NCI-H2107 treated with DMSO at 0.1 percent for 48 hours (cell line): Measurements from ENCODE around the gene ADAMTS2.

ENCODE experiments used
- DNase-seq: peaks from one replicate; lab custom pipeline; 2025; ENCODE audit not compliant: unreplicated experiment; lab: John Stamatoyannopoulos, UW

ADAMTS2 gene

DNA sequence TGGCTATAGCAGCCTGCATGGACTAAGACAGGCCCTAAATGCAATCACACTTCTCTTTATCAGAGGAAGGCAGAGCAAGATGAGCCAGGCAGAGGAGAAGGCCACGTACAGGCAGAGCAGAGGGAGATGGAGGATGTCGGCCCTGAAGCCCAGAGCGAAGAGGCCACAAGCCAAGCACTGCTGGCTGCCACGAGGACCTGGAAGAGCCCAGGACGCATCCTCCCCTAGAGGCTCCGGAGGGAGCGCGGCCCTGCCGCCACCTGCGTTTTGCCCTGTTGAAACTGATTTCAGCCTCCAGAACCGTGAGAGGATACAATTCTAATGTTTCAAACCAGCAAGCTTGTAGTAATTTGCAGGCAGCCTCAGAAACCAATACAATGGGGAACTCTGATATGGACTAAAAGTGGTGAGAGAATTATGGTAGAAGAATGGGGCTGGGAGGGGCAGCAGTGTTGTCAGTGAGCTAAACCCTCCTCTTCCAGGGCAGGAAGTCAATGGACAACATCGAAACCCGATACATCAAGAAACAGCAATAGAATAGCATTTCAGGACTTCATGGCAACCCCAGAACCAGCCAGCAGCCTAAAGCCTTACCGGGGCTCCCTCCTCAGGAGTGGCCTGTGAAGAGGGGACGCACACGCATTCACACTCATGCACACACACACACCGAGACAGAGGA, 32.6 kb downstream of the ADAMTS2 start:
- DNase-seq, result no peak

DNA sequence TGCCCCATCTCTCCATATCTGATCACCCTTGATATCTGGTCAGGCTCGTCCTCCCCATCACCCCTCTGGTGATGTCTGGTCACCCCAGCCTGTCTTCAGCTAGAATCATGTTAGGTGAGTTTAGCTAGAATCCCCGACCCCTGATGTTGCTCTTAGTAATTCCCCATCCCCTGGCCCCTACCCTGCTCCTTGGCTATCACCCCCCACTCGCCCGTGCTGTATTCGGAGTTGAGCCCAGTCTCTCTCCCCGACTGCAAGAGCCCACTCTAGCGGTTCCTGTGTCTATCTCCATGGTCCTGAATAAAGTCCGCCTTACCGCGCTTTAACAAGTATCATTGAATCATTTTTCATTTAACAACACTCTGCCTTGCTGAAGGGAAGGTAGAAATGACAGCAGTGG, 33.7 kb downstream of the ADAMTS2 start:
- DNase-seq, result no peak

DNA sequence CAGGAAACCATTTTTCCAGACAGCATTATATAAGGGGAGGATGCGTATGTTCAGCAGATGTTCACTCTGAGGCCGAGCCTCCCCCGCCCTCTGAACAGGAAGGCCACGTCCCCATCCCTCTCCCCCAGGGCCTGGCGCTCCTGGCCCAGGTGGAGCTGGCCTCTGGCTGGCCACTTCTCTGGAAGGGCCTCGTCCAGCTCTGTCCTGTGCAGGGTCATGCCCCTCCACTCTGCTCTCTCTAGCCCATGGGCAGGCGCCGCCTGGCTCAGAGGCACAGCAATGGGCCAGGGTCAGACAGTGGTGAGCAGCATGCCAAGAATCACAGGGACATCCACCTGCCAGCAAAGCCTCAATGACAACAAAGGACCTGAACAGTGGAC, 34.2 kb downstream of the ADAMTS2 start:
- DNase-seq, result no peak

DNA sequence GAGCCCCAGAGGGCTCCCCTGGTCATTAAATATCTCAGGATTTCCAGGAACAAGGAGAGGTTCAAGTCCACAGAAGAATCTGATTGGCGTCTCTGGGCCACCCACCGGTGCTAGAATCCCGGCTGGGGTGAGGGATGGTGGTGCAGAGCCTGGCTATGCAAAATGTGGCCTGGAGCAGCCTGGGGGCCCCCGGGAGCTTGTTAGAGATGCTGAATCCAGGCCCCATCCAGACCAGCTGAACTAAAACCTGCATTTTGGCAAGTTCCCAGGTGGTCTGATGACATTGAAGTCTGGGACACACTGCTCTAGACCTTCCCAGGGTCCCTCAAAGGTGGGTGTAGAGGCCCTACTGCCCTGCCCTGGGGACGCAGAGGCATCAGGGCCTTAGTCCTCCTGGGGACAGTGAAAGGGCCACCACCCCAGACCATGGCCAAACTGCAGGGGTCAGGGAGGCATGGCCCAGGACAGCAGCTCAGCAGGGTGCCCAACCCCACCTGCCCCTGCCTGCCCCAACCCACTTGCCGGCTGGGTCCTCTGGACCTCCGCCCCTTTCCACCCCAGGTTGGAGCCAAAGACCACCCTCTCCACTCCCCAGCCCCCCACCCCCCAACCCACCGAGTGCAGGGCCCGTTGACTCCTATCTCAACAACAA, 34.7 kb downstream of the ADAMTS2 start:
- no peak for DNase-seq

DNA sequence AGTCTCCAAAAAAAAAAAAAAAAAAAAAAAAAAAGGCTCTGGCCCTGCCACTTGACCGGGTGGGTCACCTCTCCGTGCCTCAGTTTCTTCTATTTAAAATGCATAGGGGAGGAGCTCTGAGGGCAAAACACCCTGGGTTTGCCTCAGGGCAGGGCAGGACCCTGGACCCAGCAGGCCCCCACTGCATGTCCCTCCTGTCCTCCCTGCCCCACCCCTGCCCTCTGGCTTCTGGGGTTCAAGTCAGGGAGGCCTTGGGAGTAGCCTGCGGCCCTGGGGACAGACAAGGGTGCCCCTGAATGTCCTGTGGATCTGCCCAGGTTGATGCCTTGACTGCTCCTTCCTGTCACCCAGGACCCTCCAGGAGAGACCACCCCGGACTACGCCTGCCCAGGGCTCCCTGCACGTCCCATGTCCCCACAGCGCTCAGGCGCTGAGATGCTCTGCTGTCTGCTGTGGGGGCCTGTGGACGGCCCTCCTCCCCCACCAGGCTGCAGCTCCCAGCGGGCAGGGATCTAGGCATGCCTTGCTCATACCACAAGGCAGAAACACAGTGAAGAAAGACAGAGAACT, 35.4 kb downstream of the ADAMTS2 start:
- no peak for DNase-seq

DNA sequence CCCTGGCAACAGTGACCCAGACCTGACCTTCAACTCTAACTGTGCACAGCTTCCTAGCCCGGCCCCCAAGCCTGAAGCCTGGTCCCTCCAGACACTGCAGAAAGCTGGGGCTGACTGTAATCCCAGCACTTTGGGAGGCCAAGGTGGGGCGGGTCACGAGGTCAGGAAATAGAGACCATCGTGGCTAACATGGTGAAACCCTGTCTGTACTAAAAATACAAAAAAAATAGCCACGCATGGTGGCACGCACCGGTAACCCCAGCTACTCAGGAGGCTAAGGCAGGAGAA, 35.9 kb downstream of the ADAMTS2 start:
- DNase-seq, result no peak

DNA sequence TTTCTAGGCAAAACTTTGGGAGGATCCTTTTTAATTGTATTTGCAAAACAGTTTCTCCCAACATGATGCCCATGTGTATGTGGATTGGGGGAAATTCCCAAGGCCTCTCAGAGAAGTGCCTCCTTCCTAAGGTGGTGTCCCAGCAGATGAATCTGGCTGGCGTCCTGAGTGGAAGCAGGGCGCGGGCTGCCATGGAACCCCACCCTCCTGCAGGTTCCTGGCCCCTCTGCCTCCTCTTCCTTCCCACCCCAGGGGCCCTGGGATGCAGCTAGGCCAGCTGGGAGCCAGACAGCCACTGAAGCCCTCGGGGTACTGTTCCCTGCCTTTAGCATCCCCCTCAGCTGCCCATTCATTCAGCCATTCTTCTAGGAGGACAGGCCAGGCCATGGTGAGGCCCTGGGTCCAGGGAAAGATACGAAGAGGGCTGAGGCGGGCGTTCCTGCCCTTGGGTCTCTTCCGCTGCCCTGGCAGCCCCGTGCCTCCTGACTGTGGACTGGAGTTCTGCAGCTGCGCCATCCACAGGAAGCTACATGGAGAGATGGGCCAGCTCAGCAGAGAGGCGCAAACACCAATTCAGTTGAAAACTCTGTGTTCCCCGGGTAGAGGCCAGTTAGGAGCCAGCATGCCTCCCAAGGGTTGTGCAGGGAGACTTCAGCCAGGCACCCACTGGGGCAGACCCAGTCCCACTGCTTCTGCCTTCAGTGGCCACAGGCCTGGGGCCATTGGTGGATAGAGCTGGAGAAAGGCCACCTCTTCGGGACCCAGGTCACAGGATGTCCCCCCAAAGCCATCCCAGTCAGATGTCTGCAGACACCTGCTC, 36.5 kb downstream of the ADAMTS2 start:
- DNase-seq, result no peak

DNA sequence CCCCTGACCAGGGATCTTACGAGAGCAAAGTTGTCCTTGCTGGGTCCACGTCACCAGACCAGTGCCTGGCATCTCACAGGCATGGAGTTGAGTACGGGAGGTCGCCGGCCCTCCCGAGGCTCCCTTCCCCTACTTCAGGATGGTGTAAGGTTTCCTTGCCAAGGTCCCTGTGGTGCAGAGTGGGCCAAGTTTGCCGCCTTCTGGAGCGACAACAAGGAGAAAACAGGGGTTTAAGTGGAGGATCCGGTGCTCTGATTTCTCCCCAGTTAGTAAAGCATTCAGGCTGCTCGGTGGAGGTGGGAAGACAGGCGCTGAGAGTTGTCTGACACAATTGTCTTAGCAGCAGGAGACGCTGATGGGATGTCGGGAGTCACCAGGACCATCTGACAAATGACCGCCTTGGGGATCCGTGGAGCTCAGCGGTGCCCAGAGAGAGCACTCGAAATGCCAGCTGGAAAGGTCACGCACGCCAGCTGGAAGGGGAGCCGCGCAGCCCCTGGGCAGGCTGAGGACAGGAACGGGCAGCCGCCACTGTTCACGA, 37.3 kb downstream of the ADAMTS2 start:
- no peak for DNase-seq

DNA sequence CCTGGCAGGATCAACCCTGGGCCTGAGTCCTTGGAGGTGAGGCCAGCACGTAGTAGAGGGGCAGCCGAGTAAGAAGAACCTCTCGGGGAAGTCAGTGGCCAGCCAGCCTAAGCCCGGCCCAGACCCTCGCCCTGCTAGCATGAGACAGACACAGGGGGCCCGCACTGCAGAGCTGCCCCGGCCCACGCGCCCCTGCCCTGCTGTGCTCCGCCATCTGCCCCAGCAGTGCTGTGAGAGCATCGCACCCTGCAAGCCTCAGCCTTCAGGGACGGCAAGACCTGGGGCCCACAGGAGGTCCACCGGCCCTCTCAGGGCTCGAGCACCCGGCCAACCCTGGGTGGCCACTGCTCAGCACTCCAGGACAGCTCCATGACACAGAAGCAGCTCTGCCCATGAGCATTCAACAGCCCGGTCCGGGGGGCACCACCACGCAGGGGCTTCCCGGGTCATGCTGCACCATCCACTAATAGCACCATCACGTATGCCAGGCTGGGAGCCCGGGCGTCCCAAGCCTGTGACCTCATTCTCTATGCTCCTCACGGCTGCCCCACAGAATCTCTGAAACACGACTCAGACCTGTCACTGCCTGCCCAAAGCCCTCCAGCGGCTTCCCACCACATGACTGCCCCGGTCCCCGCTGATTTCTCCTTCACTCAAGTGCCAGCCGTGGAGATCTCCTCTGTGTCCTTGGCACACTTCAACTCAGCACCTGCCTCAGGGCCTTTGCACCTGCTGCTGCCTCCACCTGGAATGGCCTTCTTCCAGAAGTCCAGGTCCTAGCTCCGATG, 38.1 kb downstream of the ADAMTS2 start:
- no peak for DNase-seq

DNA sequence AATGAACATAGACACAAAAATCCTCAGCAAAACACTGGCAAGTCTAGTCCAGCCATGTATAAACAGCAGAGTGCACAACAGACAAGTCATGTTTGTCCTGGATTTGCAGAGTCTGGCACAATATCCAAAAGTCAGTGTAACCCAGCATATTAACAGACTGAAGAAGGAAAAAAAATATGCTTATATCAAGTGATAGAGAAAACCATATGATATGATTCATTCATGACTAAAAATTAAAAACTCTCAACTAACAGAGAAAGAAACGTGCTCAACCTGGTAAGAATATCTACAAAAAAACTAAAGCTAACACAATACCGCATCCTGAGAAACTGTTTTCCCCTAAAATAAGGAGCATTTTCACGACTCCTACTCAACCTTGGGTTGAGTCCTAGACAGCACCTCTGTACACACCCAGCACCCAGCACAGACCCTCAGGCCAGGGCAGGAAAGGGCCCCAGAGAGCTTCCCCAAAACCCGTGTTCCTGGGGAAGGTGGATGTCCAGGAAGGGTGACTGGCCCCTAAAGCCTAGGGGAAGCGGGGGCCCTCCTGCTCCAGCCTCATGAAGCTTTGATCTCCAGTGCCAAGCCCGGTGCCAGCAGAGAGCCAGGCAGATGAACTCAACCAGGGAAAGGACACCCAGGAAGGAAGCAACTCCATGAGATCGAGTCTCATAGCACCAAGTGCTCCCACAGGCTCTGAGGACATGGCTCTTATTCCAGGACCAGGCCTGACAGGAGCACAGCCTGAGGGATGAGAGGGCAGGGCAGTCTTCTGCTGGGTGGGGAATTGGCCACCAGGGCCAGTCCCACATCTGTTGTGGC, 38.9 kb downstream of the ADAMTS2 start:
- DNase-seq, result no peak

DNA sequence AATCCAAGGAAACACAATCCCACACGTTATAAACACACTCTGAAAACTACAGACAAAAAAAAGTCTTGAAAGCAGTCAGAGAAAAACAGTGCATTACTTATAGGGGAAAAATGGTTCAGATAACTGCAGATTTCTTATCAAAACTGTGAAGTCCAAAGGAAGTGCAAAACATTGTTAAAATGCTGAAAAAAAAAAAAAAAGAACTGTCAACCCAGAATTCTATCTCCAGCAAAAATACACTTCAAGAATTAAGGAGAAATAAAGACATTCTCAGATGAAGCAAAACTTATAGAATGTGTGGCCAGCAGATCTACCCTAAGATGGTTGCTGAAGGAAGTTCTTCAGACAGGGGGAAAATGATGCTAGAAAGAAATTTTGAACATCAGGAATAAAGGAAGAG, 40.4 kb downstream of the ADAMTS2 start:
- DNase-seq, result no peak

DNA sequence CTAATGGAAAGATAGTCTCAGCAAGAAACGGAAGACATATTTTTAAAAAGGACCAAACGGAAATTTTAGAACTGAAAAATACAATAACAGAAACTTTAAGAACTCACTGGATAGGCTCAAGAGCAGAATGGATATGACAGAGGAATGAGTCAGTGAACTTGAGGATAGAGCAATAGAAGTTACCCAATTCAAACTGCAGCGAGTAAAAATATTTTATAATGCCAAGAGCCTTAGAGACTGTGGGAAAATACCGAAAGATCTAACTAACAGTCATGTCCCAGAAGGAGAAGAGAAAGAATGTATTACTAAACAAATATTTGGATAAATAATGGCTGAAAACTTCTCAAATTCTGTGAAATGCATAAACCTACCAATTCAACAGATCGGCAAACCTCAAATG, 40.8 kb downstream of the ADAMTS2 start:
- DNase-seq, result no peak

DNA sequence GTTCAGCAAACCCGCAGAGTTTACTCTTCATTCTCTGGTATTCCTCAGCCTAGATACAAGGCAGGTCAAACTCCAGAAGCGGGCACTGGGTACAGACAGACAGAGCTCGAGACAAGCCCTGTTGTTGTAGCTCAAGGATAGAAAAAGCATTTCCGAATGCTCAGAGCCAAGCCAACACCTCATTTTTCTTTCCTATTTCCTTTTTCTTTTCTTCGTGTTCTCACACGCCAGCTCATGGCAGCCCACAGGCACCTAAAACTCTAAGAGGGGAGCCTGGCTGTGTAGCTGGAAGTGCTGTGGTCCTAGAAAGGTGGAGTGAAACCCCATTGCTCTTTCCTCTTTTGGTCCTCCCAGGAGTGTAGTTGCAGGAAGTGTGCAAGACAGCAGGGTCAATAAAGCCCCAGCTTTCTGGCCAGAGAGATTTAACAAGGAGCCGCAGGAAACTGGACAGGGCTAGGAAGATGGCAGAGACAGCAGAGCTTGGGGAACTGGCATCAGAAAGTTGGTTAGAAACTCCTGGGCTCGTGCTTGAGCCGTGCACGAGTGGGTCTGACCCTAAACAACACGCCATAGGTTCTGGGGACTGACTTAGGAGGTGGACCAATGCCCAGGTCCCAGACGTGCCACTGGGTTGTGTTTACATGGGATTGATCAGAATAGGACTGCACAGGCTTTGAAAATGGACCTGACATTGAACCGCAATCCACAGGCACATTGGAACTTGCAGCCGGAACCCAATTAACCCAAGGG, 41.6 kb downstream of the ADAMTS2 start:
- DNase-seq, result no peak

DNA sequence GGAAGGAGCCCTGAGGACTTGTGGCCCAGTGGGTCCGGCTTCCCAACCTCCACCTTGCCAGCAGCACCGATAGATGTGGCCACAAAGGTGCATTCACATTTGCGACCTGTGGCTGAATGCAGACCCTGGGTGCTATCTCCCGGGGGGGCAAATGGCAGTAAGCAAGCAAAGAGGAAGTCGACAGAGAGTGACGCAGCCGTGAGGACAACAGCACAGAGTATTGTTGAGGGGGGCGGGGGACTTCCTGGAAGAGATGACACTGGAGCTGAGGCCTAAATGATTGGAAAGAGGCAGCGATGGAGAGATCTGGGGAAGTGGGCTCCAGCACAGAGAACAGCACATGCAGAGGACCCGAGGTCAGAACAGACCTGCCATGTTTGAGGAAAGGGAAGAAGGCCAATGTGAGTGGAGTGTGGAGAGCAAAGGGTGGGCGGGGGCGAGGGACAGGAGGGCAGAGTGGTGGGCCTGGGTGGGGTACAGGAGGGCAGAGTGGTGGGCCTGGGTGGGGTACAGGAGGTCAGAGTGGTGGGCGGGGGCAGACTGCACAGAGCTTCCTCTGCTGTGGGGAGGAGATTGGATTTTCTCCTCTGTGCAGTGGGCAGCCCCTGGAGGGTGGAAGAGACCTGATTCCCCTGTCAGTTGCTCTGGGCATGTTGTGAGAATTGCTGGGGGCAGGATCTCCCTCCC, 42.6 kb downstream of the ADAMTS2 start:
- DNase-seq, result no peak

DNA sequence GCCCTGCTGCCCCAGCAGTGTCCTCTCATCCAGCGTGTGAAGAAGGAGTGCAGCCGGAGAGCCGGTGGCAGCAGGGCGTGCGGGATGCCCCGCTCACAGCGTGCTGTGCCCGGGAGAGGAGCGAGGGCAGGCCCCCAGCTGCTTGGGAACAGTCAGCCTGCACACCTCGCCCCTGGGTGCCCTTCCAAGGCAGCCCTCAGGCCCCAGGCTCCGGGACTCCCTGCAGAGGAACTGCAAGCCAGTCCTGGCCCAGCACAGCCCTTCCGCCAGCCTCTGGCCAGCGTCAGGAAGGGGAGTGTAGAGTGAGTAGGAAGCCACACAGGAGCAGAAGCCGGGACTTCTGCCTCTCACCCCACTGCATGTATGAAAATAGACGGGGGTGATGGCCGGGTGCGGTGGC, 43.5 kb downstream of the ADAMTS2 start:
- no peak for DNase-seq

DNA sequence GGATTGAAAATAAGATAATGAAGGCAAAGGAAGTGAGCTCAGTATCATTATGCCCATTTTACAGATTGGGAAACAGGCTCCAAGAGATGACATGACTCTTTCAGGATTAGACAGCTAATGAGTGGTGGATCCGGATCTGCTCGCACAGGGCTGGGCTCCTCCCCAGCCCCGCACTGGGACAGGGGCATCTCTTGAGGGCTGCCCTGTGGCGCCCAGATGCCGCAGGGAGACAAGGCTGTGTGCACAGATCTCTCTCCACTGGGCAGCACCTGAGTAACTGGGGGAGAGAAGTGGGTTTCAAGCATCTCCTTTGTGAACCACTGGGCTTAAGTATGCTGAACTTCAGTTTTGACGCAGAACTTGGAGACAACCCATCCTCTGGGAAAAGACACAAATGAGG, 43.9 kb downstream of the ADAMTS2 start:
- no peak for DNase-seq

DNA sequence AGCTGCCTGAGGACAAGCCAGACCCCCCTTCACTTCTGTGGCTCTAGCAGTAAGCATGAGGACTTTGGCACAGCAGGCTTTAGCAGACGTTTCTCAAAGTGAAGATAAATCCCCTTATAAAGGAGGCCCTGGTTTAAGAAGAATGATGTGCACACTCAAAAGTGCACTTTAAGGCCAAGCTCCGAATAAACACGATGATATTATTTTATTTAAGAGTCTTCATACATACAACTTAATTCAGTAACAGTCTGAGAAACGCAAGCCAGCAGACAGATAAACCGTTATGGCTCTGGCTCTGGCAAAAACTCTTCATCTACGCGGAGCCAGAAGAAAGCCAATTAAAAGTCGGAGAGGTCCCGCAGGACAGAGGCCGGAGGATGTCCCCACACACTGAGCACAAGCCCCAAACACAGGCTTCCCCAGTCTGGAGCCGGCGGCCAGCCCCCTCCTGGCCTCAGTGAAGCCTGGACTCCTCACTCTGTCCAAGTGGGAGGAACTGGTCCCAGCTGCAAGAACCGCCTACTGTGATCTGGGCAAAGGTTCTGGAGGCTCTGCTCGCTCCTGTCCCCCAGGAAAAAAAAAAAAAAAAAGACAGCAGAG, 44.6 kb downstream of the ADAMTS2 start:
- DNase-seq, result no peak

DNA sequence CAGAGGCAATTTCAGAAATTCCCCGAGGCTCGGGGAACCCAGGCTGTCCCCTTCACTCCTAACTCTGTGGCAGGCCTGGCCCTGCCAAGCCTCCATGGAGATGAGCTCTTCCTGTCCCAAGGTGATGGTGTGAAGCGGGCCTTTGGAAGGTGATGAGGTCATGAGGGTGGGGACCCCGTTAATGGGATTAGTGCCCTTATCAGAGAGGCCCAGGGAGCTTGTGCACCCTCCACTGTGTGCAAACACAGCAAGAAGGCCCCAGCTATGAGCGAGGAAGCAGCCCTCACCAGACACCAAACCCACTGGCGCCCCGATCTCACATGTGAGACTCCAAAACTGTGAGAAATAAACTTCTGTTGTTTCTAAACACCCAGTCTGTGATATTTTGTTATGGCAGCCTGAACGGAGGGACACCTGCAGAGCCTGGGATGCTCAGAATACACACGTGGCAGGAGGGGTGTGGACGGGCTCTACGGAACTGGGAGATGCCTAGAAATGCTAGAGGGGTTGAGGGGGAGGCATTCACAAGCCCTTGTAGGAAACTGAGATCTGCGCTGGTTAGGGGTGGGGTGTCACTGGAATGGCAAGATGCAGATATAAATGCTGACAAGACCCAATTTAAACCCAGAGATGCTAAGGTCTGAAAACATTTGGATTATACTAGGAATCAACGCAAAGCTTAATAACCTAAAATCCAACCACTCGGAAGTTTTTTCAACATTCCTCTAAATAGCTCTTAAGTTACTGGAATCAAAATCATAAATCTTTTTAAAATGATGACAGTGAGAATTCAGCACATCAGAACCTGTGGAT, 46.9 kb downstream of the ADAMTS2 start:
- DNase-seq, result no peak
